Prostate gland (tissue), 2 donors: Measurements from ENCODE around the gene CRTC3. TPM values are rescaled to one million over a fixed set of nuclear protein-coding genes. Genes with fewer than 3 reads are reported as not detected.
A peak's percentile ranks its signal among the peaks of the same experiment; 100 is the strongest.

Experiments used
- DNase-seq: peaks from one replicate; pipeline ENCODE4 v3.0.0-alpha.2; 2019; ENCODE audit warnings: low spot score
- H3K27ac ChIP-seq, 2 donors: fragments of 200-600 bp; sonication (generic); 2 replicates each; pipeline ENCODE4 v1.5.1; 2017 to 2019
- H3K27me3 ChIP-seq: fragments of 200-600 bp; sonication (generic); replicated peaks from 2 replicates; pipeline ENCODE4 v1.5.1; 2019; ENCODE audit not compliant: insufficient read depth
- H3K36me3 ChIP-seq, 2 donors: fragments of 200-600 bp; sonication (generic); 1 replicate in 1 of 2; 2 replicates in 1 of 2; pipeline versions ENCODE4 v1.5.1 to v1.8.1; 2017 to 2019
- H3K4me1 ChIP-seq: fragments of 200-600 bp; sonication (generic); replicated peaks from 2 replicates; pipeline ENCODE4 v1.5.1; 2019
- H3K4me3 ChIP-seq, 2 donors: fragments of 200-600 bp; sonication (generic); 2 replicates each; pipeline ENCODE4 v1.5.1; 2017 to 2019
- H3K9me3 ChIP-seq: fragments of 200-600 bp; sonication (generic); 2 replicates; pipeline ENCODE4 v1.5.1; 2017
- CTCF ChIP-seq, 4 experiments: fragments of 200-600 bp in 2 of 4; fragments of 450-650 bp in 2 of 4; sonication (generic) in 2 of 4; IDR thresholded peaks; 1 replicate in 3 of 4; 2 replicates in 1 of 4; pipeline ENCODE4 v1.5.1; 2016 to 2019; ENCODE audit warnings: antibody characterized with exemption in 4 of 4, mild to moderate bottlenecking in 2 of 4, moderate library complexity in 2 of 4
- POLR2A ChIP-seq: fragments of 450-650 bp; IDR thresholded peaks from one replicate; pipeline ENCODE4 v1.6.1; 2016; ENCODE audit warnings: antibody characterized with exemption, mild to moderate bottlenecking
- POLR2AphosphoS5 ChIP-seq: sonication (generic); formaldehyde crosslinking; IDR thresholded peaks from one replicate; pipeline ENCODE4 v1.6.1; 2017; ENCODE audit warnings: antibody characterized with exemption
- WGBS: methylation state at CpG from one replicate; pipeline ENCODE4 v1.1.5; 2018; 5-methylcytosine and 5-hydroxymethylcytosine counted together
- intact Hi-C: fragments of 100-400 bp; cut with DNase I; formaldehyde crosslinking; loops from one replicate; pipeline ENCODE4 v1.14.2; 2022
- total RNA-seq, 2 donors: library from RNA; depleted of rRNA; stranded (reverse); fragments of >200 nt; gene quantifications; one replicate each; pipeline ENCODE4 v1.1.0, GENCODE V29; 2016

CRTC3 gene
- total RNA-seq, 2 donors from 2014 or later = 26.6 to 87.8 TPM

GRCh38 chr15:90690585-90690984 lies 160.9 kb downstream of the CRTC3 start:
- no peaks in the 10 kb centered on the region for H3K27me3 ChIP-seq
- DNase-seq = no peak
- H3K4me3 ChIP-seq = no peak overlapping the region
- no peaks in the 10 kb centered on the region for H3K9me3 ChIP-seq
- H3K4me1 ChIP-seq = no peaks in the 10 kb centered on the region
- no peaks in the 10 kb centered on the region for H3K36me3 ChIP-seq
- WGBS = 20% methylated on average over 2 of the region's 2 CpGs
- intact Hi-C loops = loop anchor here (5.0 kb wide), 1 partner anchor 43 kb away; no protein-coding TSS in a partner anchor
- TF ChIP-seq POLR2A (no peak), POLR2AphosphoS5 (peak; percentile 48)
- no peak overlapping the region for H3K27ac ChIP-seq

GRCh38 chr15:90691369-90691768 lies 161.6 kb downstream of the CRTC3 start:
- H3K36me3 ChIP-seq = no peaks in the 10 kb centered on the region
- H3K27ac ChIP-seq = no peak overlapping the region
- DNase-seq = no peak
- TF ChIP-seq POLR2AphosphoS5 (no peak), POLR2A (no peak), CTCF (IDR thresholded peaks at IDR 0.05) (no peak)
- intact Hi-C loops = loop anchor here (5.0 kb wide), 1 partner anchor 44 kb away; no protein-coding TSS in a partner anchor
- H3K9me3 ChIP-seq = no peaks in the 10 kb centered on the region
- H3K4me3 ChIP-seq = no peak overlapping the region
- no peaks in the 10 kb centered on the region for H3K27me3 ChIP-seq
- WGBS = 89% methylated on average over 4 of the region's 4 CpGs
- H3K4me1 ChIP-seq = no peaks in the 10 kb centered on the region

GRCh38 chr15:90691982-90692773 lies 162.5 kb downstream of the CRTC3 start:
- Histone ChIP-seq H3K36me3 (no peaks in the 10 kb centered on the region), H3K27ac (no peak overlapping the region), H3K9me3 (no peaks in the 10 kb centered on the region), H3K4me3 (no peak overlapping the region), H3K4me1 (no peaks in the 10 kb centered on the region), H3K27me3 (no peaks in the 10 kb centered on the region)
- whole genome bisulfite sequencing = 85% methylated on average over 4 of the region's 4 CpGs
- no peak for TF ChIP-seq POLR2AphosphoS5
- no peak for TF ChIP-seq POLR2A
- no peak for TF ChIP-seq CTCF (IDR thresholded peaks at IDR 0.05)
- intact Hi-C loops = loop anchor here (5.0 kb wide), 1 partner anchor 45 kb away; no protein-coding TSS in a partner anchor
- DNase-seq = no peak

Other genes with a start within 250 kb of the CRTC3 start
- 10 to 100 TPM in 1 of 2 donors, 1 to 10 TPM in 1; 7.5 to 10.5 TPM for gene ZNF774, start 177.6 kb upstream of the CRTC3 start, total RNA-seq
- 100 to 1,000 TPM; 131 to 155 TPM for gene IQGAP1, start 141.7 kb upstream of the CRTC3 start, total RNA-seq
- gene BLM, start 187.4 kb downstream of the CRTC3 start, total RNA-seq = 1 to 10 TPM; 1.4 to 4.9 TPM